Measurements from ENCODE around the gene PKMYT1. TPM values are rescaled to one million over a fixed set of nuclear protein-coding genes. Genes with fewer than 3 reads are reported as not detected.

Gene PKMYT1
- total RNA-seq, 1 experiment from 2014 or later, result 105 TPM

GRCh38 chr16:2985462-2985861 lies 5.2 kb upstream of the PKMYT1 start:
- Histone ChIP-seq H3K9me2 (ENCODE audit: insufficient read depth) (no peaks in the 10 kb centered on the region), H3K36me3 (ENCODE audit: low read depth) (no peaks in the 10 kb centered on the region), H4K20me1 (ENCODE audit: insufficient read depth) (no peaks in the 10 kb centered on the region), H3K4me2 (no peak overlapping the region), H3K27ac (no peak overlapping the region), H3K4me3 (no peak overlapping the region), H3K9me3 (ENCODE audit: insufficient read depth, low read depth) (no peaks in the 10 kb centered on the region), H3K27me3 (ENCODE audit: insufficient read depth, low read depth) (no peaks in the 10 kb centered on the region), H3K4me1 (replicated peaks; ENCODE audit: insufficient read depth) (peaks cover 18% of the 10 kb centered on the region; the same call in 1 of the 2 replicates), H2AFZ (no peak overlapping the region), H3K79me2 (ENCODE audit: low read depth) (no peaks in the 10 kb centered on the region), H3F3A (ENCODE audit: insufficient read depth, low read depth) (peaks cover 32% of the 10 kb centered on the region; the same call in 1 of the 2 replicates)
- DNase-seq, result no peak
- POLR2A ChIA-PET (ENCODE audit: unreplicated experiment), result no interaction called here
- intact Hi-C loops (cut with micrococcal nuclease; ENCODE audit: unreplicated experiment), result no loop called here
- CTCF ChIA-PET, result no interaction called here
- TF ChIP-seq, protein P1, sequence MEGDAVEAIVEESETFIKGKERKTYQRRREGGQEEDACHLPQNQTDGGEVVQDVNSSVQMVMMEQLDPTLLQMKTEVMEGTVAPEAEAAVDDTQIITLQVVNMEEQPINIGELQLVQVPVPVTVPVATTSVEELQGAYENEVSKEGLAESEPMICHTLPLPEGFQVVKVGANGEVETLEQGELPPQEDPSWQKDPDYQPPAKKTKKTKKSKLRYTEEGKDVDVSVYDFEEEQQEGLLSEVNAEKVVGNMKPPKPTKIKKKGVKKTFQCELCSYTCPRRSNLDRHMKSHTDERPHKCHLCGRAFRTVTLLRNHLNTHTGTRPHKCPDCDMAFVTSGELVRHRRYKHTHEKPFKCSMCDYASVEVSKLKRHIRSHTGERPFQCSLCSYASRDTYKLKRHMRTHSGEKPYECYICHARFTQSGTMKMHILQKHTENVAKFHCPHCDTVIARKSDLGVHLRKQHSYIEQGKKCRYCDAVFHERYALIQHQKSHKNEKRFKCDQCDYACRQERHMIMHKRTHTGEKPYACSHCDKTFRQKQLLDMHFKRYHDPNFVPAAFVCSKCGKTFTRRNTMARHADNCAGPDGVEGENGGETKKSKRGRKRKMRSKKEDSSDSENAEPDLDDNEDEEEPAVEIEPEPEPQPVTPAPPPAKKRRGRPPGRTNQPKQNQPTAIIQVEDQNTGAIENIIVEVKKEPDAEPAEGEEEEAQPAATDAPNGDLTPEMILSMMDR (conservative IDR thresholded peaks at IDR 0.05), result no peak
- no peak for TF ChIP-seq EZH2 (IDR thresholded peaks at IDR 0.05; ENCODE audit: low read depth)
- BruUV-seq (replicated peaks), result no TSS peak

DNA sequence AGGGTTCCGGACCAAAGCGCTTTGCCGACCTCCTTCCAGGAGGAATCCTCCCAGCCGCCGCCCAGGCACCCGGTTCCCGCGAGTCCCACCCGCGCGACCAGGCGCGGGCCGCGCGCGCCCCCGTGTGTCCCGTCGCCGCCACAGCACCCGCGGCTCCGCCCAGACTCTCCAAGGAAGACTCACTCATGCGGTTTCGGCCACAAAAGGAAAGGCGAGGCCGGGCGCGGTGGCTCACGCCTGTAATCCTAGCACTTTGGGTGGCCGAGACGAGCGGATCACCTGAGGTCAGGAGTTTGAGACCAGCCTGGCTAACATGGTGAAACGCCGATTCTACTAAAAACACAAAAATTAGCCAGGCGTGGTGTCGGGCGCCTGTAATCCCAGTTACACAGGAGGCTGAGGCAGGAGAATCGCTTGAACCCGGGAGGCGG lies 3.5 kb upstream of the PKMYT1 start:
- no TSS peak for BruUV-seq (replicated peaks)
- H3K27ac ChIP-seq, result no peak overlapping the region
- intact Hi-C loops (cut with micrococcal nuclease; ENCODE audit: unreplicated experiment), result loop anchor here (1.0 to 2.0 kb wide), 4 partner anchors 19 to 56 kb away; partner anchors contain the start of gene KREMEN2

DNA sequence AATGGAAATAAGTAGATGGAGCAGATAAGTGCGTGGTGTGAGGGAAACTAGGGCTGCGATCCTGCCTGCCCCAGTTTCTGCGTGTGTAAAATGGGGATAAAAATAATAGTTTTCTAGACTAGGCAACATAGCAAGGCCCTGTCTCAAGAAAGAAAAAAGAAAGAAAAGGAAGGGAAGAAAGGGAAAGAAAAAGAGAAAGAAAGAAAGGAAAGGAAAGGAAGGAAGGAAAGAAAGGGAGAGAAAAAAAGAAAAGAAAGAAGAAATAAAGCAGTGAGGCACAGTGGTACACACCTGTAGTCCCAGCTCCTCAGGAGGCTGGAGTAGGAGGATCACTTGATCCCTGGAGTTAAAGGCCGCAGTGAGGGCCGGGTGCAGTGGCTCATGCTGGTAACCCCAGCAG lies 2.2 kb upstream of the PKMYT1 start:
- no peak overlapping the region for H3K27ac ChIP-seq
- CTCF ChIA-PET, result no interaction called here

More for the DNA sequence above, 3.5 kb upstream of the PKMYT1 start:
- TF ChIP-seq, protein P1 (conservative IDR thresholded peaks at IDR 0.05), result peak; percentile 88
- no peak for TF ChIP-seq EZH2 (IDR thresholded peaks at IDR 0.05; ENCODE audit: low read depth)
- H3K4me2 ChIP-seq, result peak overlapping the region; percentile 71
- H3F3A ChIP-seq (ENCODE audit: insufficient read depth, low read depth), result peaks cover 32% of the 10 kb centered on the region; the same call in 1 of the 2 replicates
- no peaks in the 10 kb centered on the region for H3K36me3 ChIP-seq (ENCODE audit: low read depth)
- ChIA-PET POLR2A (ENCODE audit: unreplicated experiment) (no interaction called here), CTCF (interaction anchor here (1.1 kb wide), 1 partner anchor 9 kb away, joined by 3 read pairs; no protein-coding TSS in a partner anchor)
- peaks cover 10% of the 10 kb centered on the region for H3K79me2 ChIP-seq (ENCODE audit: low read depth)
- no peaks in the 10 kb centered on the region for H3K27me3 ChIP-seq (ENCODE audit: insufficient read depth, low read depth)
- H3K9me2 ChIP-seq (ENCODE audit: insufficient read depth), result no peaks in the 10 kb centered on the region
- peaks cover 22% of the 10 kb centered on the region for H3K4me1 ChIP-seq (replicated peaks; ENCODE audit: insufficient read depth)
- H4K20me1 ChIP-seq (ENCODE audit: insufficient read depth), result no peaks in the 10 kb centered on the region
- H2AFZ ChIP-seq, result no peak overlapping the region
- no peaks in the 10 kb centered on the region for H3K9me3 ChIP-seq (ENCODE audit: insufficient read depth, low read depth)
- DNase-seq, result peak; percentile 66 to 91
- H3K4me3 ChIP-seq, result peak overlapping the region; percentile 46; the same call in 1 of the 2 replicates

More for the DNA sequence above, 2.2 kb upstream of the PKMYT1 start:
- Histone ChIP-seq H3K4me2 (no peak overlapping the region), H3K79me2 (ENCODE audit: low read depth) (peaks cover 10% of the 10 kb centered on the region), H3F3A (ENCODE audit: insufficient read depth, low read depth) (peaks cover 32% of the 10 kb centered on the region; the same call in 1 of the 2 replicates), H3K9me2 (ENCODE audit: insufficient read depth) (no peaks in the 10 kb centered on the region), H3K4me1 (replicated peaks; ENCODE audit: insufficient read depth) (peaks cover 22% of the 10 kb centered on the region), H2AFZ (no peak overlapping the region), H3K36me3 (ENCODE audit: low read depth) (no peaks in the 10 kb centered on the region), H3K9me3 (ENCODE audit: insufficient read depth, low read depth) (no peaks in the 10 kb centered on the region), H3K27me3 (ENCODE audit: insufficient read depth, low read depth) (no peaks in the 10 kb centered on the region), H3K4me3 (no peak overlapping the region), H4K20me1 (ENCODE audit: insufficient read depth) (no peaks in the 10 kb centered on the region)
- DNase-seq, result no peak
- intact Hi-C loops (cut with micrococcal nuclease; ENCODE audit: unreplicated experiment), result loop anchor here (2.0 kb wide), 1 partner anchor 18 kb away; the partner anchor contains the start of gene KREMEN2
- POLR2A ChIA-PET (ENCODE audit: unreplicated experiment), result interaction anchor here (0.5 kb wide), 1 partner anchor 50 kb away, joined by 3 read pairs; no protein-coding TSS in a partner anchor
- no peak for TF ChIP-seq EZH2 (IDR thresholded peaks at IDR 0.05; ENCODE audit: low read depth)
- TF ChIP-seq, protein P1 (conservative IDR thresholded peaks at IDR 0.05), result no peak
- no TSS peak for BruUV-seq (replicated peaks)
